Smooth muscle cell (in vitro differentiated cells): ENCODE results near the gene WDR6. TPM values are rescaled to one million over a fixed set of nuclear protein-coding genes. Genes with fewer than 3 reads are reported as not detected.

Experiments used
- DNase-seq: peaks from one replicate; lab custom pipeline; 2025; ENCODE audit not compliant: unreplicated experiment; lab: John Stamatoyannopoulos, UW
- H2AFZ ChIP-seq: fragments of 200-600 bp; sonication (generic); 2 replicates; pipeline ENCODE4 v1.6.0; 2016; ENCODE audit warnings: antibody characterized with exemption, low read depth, mild to moderate bottlenecking
- H3F3A ChIP-seq: fragments of 200-600 bp; sonication (generic); 2 replicates; pipeline ENCODE4 v1.6.0; 2017; ENCODE audit warnings: antibody characterized with exemption, low read depth
- H3K27ac ChIP-seq: fragments of 200-600 bp; sonication (generic); 2 replicates; pipeline ENCODE4 v1.5.1; 2016; ENCODE audit warnings: low read depth, mild to moderate bottlenecking
- H3K27me3 ChIP-seq: fragments of 200-600 bp; sonication (generic); 2 replicates; pipeline ENCODE4 v1.6.1; 2016; ENCODE audit warnings: low read depth, mild to moderate bottlenecking
- H3K36me3 ChIP-seq: fragments of 200-600 bp; sonication (generic); 2 replicates; pipeline ENCODE4 v1.5.1; 2016; ENCODE audit warnings: low read depth
- H3K4me1 ChIP-seq: fragments of 200-600 bp; sonication (generic); 2 replicates; pipeline ENCODE4 v1.5.1; 2016; ENCODE audit warnings: low read depth
- H3K4me2 ChIP-seq: fragments of 200-600 bp; sonication (generic); 2 replicates; pipeline ENCODE4 v1.6.0; 2016; ENCODE audit warnings: mild to moderate bottlenecking
- H3K4me3 ChIP-seq: fragments of 200-600 bp; sonication (generic); 2 replicates; pipeline ENCODE4 v1.5.1; 2016; ENCODE audit warnings: mild to moderate bottlenecking
- H3K79me2 ChIP-seq: fragments of 200-600 bp; sonication (generic); 2 replicates; pipeline ENCODE4 v1.6.0; 2016; ENCODE audit warnings: low read depth, mild to moderate bottlenecking
- H3K9ac ChIP-seq: fragments of 200-600 bp; sonication (generic); 2 replicates; pipeline ENCODE4 v1.6.0; 2016; ENCODE audit warnings: low read depth
- H3K9me3 ChIP-seq: fragments of 200-600 bp; sonication (generic); replicated peaks from 2 replicates; pipeline ENCODE4 v1.5.1; 2016; ENCODE audit warnings: low read depth
- H4K20me1 ChIP-seq: fragments of 200-600 bp; sonication (generic); 2 replicates; pipeline ENCODE4 v1.6.0; 2016; ENCODE audit warnings: low read depth
- CTCF ChIP-seq: fragments of 200-600 bp; sonication (generic); IDR thresholded peaks from 2 replicates; pipeline ENCODE4 v1.5.1; 2017; ENCODE audit warnings: borderline replicate concordance, mild to moderate bottlenecking, antibody characterized with exemption; ENCODE audit not compliant: insufficient read depth, poor library complexity, severe bottlenecking
- WGBS: methylation state at CpG from one replicate; pipeline ENCODE4 v1.1.7; 2016; ENCODE audit warnings: low lambda C conversion rate; 5-methylcytosine and 5-hydroxymethylcytosine counted together
- polyA plus RNA-seq: library from polyadenylated mRNA; unstranded; fragments of >200 nt; fragmentation: Nextera tagmentation; extraction: Ambion mirVana; gene quantifications from 2 replicates; pipeline ENCODE4 v1.2.1, GENCODE V29; 2016
- total RNA-seq: library from RNA; depleted of rRNA; stranded (reverse); fragments of >200 nt; gene quantifications from 2 replicates; pipeline ENCODE4 v1.2.3, GENCODE V29; 2014

The WDR6 gene
- total and polyA plus RNA-seq, 2 experiments from 2014 or later, result 61.8 to 86.8 TPM

GRCh38 chr3:48990636-48991469 lies 16.3 kb upstream of the WDR6 start:
- no peaks in the 10 kb centered on the region for H3K36me3 ChIP-seq
- H2AFZ ChIP-seq, result peak overlapping the region; percentile 7
- no peaks in the 10 kb centered on the region for H4K20me1 ChIP-seq
- H3F3A ChIP-seq, result peaks cover 3% of the 10 kb centered on the region
- H3K9me3 ChIP-seq, result no peaks in the 10 kb centered on the region
- H3K79me2 ChIP-seq, result peaks cover 20% of the 10 kb centered on the region
- 9% methylated on average over 36 of the region's 40 CpGs for WGBS
- peak overlapping the region; percentile 94 for H3K27ac ChIP-seq
- peak overlapping the region; percentile 94 for H3K4me2 ChIP-seq
- no peak for TF ChIP-seq CTCF
- H3K27me3 ChIP-seq, result no peaks in the 10 kb centered on the region
- DNase-seq, result no peak
- peak overlapping the region; percentile 80 for H3K4me3 ChIP-seq
- peaks cover 16% of the 10 kb centered on the region for H3K4me1 ChIP-seq
- H3K9ac ChIP-seq, result peak overlapping the region; percentile 85

GRCh38 chr3:48991851-48992545 lies 15.2 kb upstream of the WDR6 start:
- Histone ChIP-seq H3K36me3 (no peaks in the 10 kb centered on the region), H3K9me3 (no peaks in the 10 kb centered on the region), H3K4me1 (peaks cover 16% of the 10 kb centered on the region), H2AFZ (no peak overlapping the region), H3K4me3 (peak overlapping the region; percentile 80), H4K20me1 (no peaks in the 10 kb centered on the region), H3K27ac (no peak overlapping the region), H3K27me3 (no peaks in the 10 kb centered on the region), H3F3A (peaks cover 3% of the 10 kb centered on the region), H3K4me2 (peak overlapping the region; percentile 94), H3K9ac (no peak overlapping the region), H3K79me2 (peaks cover 20% of the 10 kb centered on the region)
- DNase-seq, result no peak
- 96% methylated on average over 5 of the region's 5 CpGs for WGBS
- TF ChIP-seq CTCF, result no peak

GRCh38 chr3:48993834-48994233 lies 13.4 kb upstream of the WDR6 start:
- H3K9ac ChIP-seq, result no peak overlapping the region
- no peak overlapping the region for H3K4me3 ChIP-seq
- DNase-seq, result no peak
- H2AFZ ChIP-seq, result no peak overlapping the region
- TF ChIP-seq CTCF, result no peak
- H3K27ac ChIP-seq, result no peak overlapping the region
- H3K4me1 ChIP-seq, result peaks cover 15% of the 10 kb centered on the region
- no peak overlapping the region for H3K4me2 ChIP-seq
- no peaks in the 10 kb centered on the region for H3K27me3 ChIP-seq
- no peaks in the 10 kb centered on the region for H3K9me3 ChIP-seq
- peaks cover 20% of the 10 kb centered on the region for H3K79me2 ChIP-seq
- no peaks in the 10 kb centered on the region for H3K36me3 ChIP-seq
- no peaks in the 10 kb centered on the region for H3F3A ChIP-seq
- H4K20me1 ChIP-seq, result no peaks in the 10 kb centered on the region
